NCI-H187 treated with DMSO at 0.1 percent for 48 hours (cell line): ENCODE measurements around the gene GABRR2.

Experiments
- DNase-seq: peaks from one replicate; lab custom pipeline; 2025; lab: John Stamatoyannopoulos, UW

Gene GABRR2

DNA sequence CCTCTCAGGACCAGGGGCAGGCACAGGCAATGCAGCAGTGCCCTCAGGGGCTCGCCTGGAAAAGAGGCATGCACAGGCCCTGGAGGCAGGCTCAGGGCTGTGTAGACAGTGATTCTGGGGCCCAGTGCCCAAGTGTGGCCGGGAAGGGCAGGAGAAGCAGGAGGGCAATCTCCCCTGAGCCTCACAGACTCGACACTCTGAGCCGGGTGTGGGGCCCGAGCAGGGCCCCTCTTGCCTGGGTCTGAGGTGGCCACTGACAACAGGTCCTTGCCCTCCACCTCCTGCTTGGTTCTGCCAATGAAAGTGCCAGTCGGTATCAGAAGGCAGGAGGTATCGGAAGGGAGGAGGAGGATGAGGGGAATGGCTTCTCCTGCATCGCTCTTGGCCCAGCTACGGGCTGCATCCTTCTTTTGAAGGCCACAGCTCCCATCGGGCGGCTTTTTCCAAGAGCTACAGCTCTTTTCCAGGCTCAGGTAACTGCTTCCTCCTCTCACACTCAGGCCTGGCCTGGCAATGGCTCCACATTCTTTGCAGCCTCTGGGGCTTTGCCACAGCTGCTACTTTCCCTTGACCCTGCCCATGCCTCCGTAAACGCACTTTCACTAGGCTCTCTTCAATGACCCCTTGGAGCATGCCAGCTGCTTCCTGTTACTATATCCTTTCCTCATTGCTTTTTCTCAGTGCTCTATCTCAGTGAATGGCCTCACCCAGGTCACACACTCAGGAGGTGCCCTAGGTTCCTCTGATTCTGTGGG is 24.5 kb downstream of the GABRR2 start:
- no peak for DNase-seq

DNA sequence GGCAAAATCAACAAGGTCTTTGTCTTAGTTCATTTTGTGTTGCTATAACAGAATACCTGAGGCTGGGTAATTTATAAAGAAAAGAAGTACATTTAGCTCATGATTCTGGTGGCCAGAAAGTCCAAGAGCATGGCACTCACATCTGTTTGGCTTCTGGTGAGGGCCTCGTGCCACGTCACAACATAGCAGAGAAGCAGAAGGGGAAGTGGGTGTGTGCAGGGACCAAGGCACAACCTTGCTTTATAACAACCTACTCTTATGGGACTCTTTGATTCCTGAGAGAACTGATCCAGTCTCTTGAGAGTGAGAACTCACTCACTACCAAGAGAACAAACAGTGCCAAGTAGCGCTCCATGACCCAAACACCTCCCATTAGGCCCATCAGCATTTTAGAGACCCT is 25.4 kb downstream of the GABRR2 start:
- no peak for DNase-seq

DNA sequence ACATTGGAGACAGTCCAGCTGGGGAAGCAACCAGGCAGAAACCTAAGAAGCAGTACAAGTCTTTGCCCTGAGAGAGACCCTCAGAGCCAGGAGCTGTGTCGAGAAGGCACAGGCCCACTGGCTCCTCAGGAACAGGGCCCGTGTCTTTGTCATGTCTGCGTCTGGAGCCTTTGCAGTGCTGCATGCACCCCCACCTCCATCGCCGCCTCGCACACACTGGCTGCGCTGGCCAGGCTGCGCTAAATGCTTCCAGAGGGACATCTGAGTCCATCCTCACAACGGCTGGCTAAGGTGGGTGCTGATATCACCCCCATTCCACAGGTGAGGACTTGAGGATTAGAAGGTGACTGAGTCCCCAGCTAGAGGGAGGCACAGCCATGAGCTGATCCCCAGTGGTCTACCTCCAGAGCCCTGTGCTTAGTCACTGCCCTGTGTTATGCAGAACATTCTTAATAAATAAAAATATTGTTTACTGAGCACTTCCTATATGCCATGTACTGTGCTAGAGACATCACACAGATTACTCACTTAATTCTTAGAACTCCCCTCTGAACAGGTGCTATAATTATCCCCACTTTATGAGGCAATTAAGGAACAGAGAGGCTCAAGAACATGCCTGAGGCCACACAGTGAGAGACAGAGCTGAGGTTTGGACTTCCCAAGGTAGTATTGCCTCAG is 27.6 kb downstream of the GABRR2 start:
- no peak for DNase-seq

DNA sequence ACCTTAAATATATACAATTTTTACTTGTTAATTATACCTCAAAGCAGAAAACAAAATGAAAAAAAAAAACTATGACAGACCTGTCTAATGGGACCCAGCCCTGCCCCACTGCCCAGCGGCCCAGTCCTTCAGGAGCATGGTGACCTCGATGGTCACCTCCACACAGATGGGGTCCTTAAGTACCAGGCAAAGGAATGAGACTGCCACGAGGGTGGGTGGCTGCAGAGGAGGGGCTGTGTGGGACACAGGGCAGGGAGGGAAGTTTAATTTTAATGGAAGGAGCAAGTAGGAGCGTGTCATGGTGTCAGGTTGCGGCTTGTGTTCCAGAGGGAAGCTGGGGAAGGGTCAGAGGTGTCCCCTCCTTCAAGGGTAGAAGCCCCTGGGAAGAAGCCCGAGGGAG is 28.6 kb downstream of the GABRR2 start:
- DNase-seq = no peak

DNA sequence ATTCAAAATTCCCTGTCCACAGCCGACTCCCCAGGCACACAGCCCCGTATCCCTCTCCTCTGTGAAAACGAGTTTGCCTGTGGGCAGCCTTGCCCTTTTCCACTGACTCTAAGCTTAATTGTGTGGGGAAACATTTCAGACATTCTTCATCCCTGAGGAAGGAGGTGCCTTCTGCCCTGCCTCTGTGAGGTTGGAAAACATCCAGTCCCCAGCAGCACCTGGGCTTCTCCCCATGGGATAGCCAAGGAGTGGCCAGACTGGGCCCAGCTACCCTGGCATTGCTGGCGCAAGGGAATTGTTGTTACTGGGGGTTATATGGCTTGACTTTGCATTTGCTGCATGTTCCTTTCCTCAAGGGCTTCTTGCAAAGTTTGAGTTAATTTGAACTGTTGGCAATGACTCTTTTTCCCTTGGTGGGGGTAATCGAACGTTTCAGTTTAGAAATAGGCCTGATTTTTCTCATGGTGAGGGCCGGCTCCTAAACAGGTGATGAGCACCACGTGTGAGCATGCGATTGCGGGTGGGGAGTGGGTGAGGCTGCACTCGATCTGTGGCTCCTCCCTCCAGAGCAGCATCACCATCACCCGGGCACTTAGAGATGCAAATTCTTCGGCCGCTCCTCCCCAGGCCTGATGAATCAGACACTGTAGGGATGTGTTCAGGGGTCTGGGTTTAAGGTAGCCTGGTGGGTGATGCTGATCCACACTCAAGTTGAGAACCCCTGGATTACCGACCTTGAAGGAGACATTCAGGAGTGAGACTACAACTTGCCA is 29.9 kb downstream of the GABRR2 start:
- DNase-seq = no peak

DNA sequence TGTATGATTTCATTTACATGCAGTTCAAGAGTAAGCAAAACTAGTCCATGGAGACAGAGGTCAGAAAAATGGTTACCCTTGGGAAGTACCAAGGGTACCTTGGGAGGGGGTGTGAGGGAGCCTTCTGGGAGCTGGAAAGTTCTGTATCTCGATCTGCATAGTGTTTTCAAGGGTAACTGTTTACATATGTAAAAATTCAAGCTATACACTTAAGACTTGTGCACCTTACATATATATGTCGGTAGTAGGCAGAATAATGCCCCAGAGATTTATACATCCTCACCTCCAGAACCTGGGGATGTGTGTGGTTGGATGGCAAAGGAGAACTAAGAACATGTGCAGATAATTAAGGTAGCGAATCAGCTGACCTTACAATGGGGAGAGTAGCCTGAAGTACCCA is 31.0 kb downstream of the GABRR2 start:
- DNase-seq = no peak

DNA sequence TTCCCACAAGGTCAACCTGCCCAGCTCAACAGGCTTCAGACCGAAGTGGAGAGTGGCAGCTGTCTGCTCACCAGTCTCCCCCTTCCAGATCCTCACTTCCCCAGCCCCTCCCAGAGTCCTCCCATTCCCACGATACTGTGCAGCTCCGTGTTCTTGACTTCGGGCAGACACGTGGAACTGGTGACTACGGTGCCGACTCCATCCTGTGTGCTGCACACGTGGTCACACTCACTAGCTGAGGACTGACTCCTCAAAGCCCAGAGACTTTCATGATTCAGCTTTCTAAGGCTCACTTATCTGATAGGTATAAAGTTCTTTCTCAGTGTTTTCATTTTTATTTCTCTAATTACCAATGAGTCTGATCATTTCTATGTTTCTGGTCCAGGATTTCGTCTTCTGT is 32.4 kb downstream of the GABRR2 start:
- DNase-seq = no peak

DNA sequence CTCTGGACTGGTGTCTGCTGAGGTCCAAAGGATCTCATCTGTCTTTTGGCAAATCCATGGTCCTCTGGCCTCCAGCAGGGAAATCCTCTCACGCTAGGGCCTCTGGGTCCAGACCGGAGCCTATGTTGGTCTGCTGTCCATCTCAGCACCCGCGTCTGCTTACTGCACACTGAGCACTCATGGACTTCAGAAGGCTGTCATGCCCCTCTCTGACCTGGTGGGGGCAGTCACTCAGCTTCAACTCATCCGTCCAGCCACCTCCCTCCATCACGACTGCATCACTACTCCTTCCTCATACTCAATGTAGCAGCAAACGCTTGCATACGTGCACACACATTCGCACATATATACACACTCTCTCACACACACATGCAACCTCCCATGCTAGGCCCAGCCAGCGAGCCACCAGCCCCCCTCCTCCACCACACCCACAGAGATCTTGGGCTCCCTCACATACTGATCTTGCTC is 33.3 kb downstream of the GABRR2 start:
- no peak for DNase-seq

DNA sequence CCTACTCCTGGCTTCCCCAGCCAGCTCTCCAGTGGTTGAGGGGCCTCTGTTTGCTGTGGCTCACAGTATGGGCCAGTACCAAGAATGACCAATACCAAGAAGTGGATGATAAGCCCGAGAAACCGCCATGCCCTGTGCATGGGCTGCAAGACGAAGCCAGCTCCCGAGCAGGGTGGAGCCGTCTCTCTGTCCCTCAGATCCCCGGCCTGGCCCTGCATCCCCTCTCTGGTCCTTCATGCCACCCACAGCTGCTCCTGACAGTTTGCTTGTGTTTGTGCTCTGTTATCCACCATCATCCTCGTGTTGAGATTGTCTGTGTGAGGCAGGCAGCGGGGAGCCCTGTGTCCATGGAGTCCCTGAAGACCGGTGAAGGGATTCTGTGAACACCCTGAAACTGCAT is 36.1 kb downstream of the GABRR2 start:
- no peak for DNase-seq

DNA sequence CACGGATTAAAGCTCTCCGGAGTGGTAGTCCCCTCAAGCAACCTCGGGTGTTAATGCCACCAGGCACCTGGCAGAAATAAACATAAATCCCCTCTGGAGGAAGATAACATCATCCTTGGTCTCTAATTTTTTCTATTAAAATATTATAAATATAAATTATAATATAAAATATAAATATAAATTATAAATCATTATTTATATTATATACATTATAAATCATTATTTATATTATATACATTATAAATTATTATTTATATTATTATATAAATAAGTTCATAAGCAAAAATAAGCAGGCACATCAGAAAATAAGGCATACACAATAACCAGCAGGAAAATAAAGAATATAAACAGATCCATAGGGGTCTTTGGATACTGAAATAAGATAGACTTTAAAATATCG is 39.2 kb downstream of the GABRR2 start:
- DNase-seq = no peak

DNA sequence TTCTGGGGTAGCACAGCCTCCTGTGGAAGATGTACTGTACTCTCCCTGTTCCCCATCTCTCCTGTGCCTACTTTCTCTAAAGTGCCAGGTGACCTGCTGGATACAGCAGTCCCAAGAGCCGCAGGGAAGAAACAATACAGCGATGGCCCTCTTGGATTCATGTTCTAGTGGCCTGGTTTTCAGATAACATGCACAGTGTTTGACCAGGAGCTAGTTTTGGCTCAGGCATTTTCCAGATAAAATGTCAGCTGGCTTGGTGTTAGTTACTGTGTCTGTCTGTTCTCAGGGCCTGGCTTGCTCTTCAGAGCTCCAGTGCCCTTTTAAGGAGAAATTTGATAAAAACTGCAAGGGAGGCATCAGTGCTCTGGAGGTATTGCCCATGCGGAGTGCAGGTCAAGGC is 41.3 kb downstream of the GABRR2 start:
- no peak for DNase-seq

DNA sequence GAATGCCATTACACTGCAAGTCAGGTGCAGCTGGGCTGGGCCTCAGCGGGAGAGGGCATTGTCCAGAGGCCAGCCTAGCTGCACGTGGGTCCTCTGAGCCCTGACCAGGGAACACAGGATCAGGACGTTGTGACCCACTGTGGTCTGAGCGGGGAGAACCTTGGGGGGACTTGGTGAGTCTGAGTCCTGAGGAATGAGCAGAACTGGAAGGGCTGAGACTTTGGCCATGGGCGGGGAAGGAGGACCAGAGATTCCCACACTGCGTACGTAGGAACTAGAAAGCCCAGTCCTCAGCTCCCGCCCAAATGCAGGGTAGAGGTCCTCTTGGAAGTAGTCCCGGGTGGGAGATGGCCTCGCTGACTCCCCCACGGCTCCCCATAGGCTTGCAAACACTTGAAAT is 42.5 kb downstream of the GABRR2 start:
- no peak for DNase-seq

DNA sequence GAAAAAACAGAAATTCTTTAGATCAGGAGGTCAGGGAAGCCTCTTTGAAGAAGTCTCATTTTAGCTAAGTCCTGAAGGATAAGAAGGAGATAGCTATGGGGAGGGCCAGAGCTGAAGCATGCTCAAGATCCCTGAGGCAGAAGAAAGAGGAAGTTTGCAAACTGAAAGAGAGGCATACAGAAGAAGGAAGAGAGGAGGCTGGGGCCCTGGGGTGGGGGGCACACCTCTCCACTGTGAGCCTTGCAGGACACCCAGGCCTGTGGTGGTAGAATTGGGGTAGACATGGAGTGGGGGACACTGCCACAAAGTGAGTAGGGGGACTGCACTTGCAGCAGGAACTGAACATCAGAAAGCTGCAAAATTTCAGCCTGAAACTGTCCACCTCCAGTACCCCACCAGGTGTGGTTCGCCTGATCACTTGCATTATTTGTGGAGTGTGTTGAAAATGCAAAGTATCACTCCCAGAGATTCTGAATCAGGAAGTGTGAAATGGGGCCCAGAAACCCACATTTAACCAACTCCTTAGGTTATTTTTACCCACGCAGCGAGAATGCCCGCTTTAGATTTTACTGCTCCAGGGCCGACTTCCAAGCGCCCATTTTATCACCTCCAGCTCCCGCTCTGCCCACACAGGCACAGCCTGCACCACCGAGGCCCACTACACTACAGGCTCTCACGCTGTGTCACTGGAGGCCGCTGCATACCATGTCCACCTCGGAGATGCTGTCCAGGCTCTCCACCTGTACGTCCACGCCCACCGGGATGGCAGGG is 44.0 kb downstream of the GABRR2 start:
- no peak for DNase-seq

DNA sequence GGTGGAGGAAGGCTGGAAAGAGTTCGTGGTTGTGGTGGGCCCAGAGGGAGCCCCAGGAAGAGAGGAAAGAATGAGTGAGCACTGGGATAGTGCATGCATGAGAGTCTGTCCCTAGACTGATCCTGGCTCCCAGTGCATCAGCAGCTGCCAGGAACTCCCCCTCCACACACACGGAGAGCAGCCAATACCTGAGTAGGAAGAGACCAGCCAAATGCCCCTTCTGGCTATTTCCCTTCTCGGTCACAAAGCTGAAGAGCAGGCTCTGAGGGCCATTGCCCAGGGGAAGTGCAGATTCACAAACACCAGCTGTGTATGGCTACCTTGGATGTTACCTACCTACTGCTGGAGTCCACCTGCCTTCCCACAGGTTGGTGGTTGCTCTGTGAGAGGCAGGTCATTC is 45.1 kb downstream of the GABRR2 start:
- DNase-seq = no peak

DNA sequence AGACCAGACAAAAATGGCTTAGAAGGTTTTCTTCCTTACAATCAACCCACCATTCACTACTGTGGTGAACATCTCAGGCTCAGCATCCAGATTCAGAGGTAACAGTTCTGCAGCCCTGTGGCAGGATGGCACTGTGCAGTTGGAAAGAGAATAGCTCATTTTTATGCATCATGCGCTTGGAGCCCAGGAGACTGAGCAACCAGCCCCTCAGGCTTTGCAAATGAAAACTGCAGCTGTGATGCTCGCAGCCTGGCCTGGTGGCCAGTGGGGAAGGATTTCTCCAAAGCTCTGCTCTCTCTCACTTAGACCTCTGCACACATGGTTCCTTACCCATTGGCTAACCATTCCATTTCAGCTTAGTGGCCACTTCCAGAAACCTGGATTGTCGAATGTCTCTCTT is 45.8 kb downstream of the GABRR2 start:
- DNase-seq = no peak

DNA sequence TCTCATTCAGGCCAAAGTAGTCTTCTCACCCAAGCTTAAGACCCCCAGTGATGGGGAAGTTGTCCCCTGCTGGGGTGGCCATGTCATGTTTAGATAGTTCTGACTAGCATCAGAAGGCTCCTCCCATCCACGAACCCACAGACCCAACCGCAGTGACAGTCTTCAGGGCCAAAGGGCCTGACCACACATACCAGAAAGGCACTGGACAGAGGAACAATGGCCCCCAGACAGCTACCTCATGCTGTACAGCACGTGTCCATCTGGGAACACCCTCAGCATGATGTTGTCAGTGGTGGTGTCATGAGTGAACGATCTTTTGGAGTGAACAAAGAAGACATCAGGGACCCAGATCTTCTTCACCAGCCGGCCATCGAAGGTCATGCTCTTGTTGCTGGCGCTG is 46.3 kb downstream of the GABRR2 start:
- DNase-seq = no peak

DNA sequence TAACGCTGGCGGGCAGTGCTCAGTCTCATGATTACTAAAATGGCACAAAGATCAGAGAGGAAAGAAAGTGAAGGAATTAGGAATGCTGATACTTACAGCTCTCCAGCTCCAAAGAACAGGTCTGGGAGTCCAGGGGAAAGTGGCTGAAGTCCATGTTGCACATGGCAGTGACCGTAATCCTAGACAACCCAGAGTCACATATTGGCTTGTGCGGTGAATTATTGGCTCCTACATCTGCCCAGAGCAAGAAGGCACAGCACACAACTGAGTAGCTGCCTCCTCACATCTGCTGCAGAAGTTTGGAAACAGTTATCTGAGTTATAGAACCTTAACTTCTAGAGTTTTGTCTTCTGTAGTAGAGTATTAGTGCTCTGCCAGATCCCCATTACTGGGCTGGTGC is 47.2 kb downstream of the GABRR2 start:
- no peak for DNase-seq

DNA sequence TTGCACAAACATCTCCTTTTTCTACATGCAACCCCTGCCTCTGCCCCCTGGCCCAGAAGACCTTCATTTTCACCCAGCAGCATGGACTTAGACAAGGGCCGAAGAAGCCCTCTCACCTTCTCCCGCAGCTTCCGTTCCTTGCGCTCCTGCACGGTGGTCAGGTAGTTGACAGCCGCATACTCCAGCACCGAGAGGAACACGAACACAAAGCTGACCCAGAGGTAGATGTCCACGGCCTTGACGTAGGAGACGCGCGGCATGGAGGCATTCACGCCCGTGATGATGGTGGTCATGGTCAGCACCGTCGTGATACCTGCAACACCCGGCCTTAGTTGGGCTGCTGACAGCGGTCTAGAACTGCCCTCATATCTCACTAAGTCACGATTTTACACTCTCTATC is 50.8 kb downstream of the GABRR2 start:
- DNase-seq = no peak

DNA sequence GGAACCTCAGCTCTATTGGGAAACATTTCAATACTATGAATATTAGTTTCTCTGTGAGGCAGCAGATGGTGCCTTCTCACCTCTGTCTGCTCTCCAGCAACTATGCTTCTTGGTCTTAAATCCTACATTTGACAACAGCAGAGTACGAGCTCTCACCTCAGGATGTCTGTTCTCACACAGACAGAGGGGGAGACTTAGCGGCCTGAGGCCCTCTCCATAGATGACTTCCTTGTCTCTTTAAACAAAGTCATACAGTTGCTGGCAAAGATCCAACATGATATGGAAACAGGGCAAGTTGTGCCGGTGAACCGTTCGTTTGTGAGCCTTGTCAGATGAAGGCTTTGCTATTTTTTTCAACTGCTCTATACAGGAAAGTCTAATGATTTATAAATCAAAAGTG is 54.3 kb downstream of the GABRR2 start:
- no peak for DNase-seq

DNA sequence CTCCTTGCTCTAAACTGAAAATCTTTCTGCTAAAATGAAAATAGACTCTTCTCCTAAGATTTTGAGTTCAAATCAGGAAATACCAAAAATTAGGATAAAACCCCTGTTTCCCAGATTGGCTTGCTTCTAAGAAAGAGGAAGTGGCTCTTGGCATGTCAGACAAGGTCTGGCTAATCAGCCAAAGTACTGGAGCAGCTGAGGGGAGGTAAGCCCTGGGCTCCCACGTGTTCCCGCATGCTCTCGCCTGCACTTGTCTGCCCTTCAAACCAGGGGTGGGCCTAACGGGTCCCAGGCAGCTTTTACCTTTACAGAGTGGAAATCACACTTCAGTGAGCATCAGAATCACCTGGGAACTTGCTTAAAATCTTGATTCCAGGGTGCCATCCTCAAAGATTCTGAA is 54.8 kb downstream of the GABRR2 start:
- DNase-seq = no peak

DNA sequence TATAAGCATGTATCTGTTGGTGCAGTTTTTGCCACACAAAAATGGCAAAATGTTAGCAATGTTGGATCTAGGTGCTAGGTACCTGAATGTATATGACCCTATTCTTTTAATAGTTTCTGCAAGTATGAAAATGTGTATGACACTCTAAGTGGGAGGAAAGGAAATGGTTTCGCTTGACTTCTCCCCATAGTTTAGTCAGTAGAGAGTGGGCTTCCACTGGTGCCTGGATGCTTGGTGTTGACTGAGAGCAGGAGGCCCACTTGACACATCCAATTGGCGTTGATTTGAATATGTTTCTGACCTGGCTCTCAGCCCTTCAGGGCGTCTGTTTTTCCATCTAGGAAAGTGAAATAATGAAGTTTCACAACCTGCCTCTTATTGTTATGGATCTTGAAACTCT is 56.2 kb downstream of the GABRR2 start:
- no peak for DNase-seq

DNA sequence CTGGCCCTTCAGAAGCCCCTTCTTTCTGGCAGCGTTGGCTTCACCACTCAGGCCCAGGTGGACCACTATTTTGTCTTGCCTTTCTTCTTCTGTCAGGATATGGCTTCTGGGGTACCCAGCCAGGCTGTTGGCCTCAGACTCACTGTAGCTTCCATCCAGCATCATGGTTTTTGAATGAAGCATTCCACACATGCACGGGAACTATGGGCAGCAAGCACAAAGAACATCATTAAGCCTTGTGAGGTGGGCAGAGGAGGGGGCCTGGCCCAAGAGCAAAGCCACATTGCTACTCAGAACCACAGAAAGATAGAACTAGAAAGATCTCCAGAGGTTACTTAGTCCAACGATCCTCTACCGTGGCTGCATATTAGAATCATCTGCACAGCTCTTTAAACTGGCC is 57.3 kb downstream of the GABRR2 start:
- no peak for DNase-seq
